SK-N-SH (cell line): ENCODE measurements around the gene CST6.

ENCODE experiments used
- CHD2 ChIP-seq: fragments of 150-350 bp; IDR thresholded peaks from 2 replicates; pipeline ENCODE4 v1.6.1; 2018; ENCODE audit warnings: low read length; ENCODE audit not compliant: partially characterized antibody
- CTCF ChIP-seq: fragments of 200-600 bp; sonication (generic); IDR thresholded peaks from 2 replicates; pipeline ENCODE4 v1.6.1; 2017; ENCODE audit warnings: antibody characterized with exemption, mild to moderate bottlenecking, moderate library complexity
- EZH2phosphoT487 ChIP-seq: fragments of 200-600 bp; sonication (generic); IDR thresholded peaks from 2 replicates; pipeline ENCODE4 v1.6.1; 2017; ENCODE audit warnings: low read depth, mixed run types, mild to moderate bottlenecking, antibody characterized with exemption, moderate library complexity, borderline replicate concordance
- PBX3 ChIP-seq: IDR thresholded peaks from 2 replicates; pipeline ENCODE4; 2012
- RCOR1 ChIP-seq: fragments of 150-350 bp; IDR thresholded peaks from 2 replicates; pipeline ENCODE4 v1.6.1; 2017; ENCODE audit warnings: antibody characterized with exemption, low read length
- REST ChIP-seq: IDR thresholded peaks from 2 replicates; pipeline ENCODE4 v1.6.1; 2012; ENCODE audit warnings: mild to moderate bottlenecking, low read depth, low read length, moderate library complexity
- TAF1 ChIP-seq: IDR thresholded peaks from 2 replicates; pipeline ENCODE4 v1.6.1; 2012; ENCODE audit warnings: low read depth, mild to moderate bottlenecking, low read length, moderate library complexity, borderline replicate concordance

GRCh38 chr11:66015454-66015881 lies 3.7 kb downstream of the CST6 start:
- no peak for TF ChIP-seq TAF1
- TF ChIP-seq CHD2, result no peak
- no peak for TF ChIP-seq REST
- peak; percentile 74 for TF ChIP-seq PBX3
- no peak for TF ChIP-seq CTCF
- TF ChIP-seq RCOR1, result no peak
- no peak for TF ChIP-seq EZH2phosphoT487
